GM23248 (cell line): ENCODE measurements around the gene TMCC1.

Experiments used
- EZH2 ChIP-seq: fragments of 200-600 bp; sonication (generic); IDR thresholded peaks from 2 replicates; pipeline ENCODE4 v1.6.1; 2018; ENCODE audit warnings: antibody characterized with exemption, mild to moderate bottlenecking; ENCODE audit not compliant: insufficient read depth, poor library complexity, severe bottlenecking
- EZH2phosphoT487 ChIP-seq: fragments of 200-600 bp; sonication (generic); IDR thresholded peaks from 2 replicates; pipeline ENCODE4 v1.6.1; 2018; ENCODE audit warnings: antibody characterized with exemption, moderate library complexity, mild to moderate bottlenecking, low read depth; ENCODE audit not compliant: insufficient read depth

DNA sequence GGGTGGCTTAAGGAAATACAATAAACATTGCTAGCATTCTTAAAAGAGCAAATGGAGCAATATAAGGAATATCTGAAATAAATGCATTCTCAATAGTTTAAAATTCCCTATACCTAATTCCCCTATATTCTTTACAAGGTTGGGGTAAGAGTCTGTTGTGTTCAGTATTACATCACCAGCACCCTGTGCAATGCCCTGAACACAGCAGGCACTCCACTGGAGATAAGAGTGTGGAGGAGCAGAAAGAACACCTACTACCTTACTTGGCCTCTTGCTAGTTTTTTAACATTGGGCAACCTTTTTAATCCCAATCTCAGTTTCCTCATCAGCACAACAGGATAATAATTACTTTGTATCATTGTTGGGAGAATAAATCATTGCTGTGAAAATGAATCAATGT lies 146.9 kb downstream of the TMCC1 start:
- TF ChIP-seq EZH2 (no peak), EZH2phosphoT487 (no peak)
